Inflammatory macrophage treated with lipopolysaccharide for 1 hour (primary cell): Measurements from ENCODE around the gene MYLK4.

ENCODE experiments used
- DNase-seq, 2 donors: peaks; one replicate each; pipeline ENCODE4 v3.0.0-alpha.2; 2020 to 2022

MYLK4 gene

GRCh38 chr6:2755456-2755855 is 4.7 kb upstream of the MYLK4 start:
- no peak for DNase-seq

- DNase-seq, result no peak
Measured at GRCh38 chr6:2754911-2755310, 4.2 kb upstream of the MYLK4 start.

GRCh38 chr6:2754393-2754792 is 3.7 kb upstream of the MYLK4 start:
- no peak for DNase-seq

- DNase-seq, result no peak
Measured at GRCh38 chr6:2753743-2754142, 3.0 kb upstream of the MYLK4 start.

- DNase-seq, result no peak
Measured at GRCh38 chr6:2753110-2753489, 2.4 kb upstream of the MYLK4 start.

- DNase-seq, result no peak
Measured at GRCh38 chr6:2752477-2753109, 1.9 kb upstream of the MYLK4 start.

- no peak for DNase-seq
Measured at GRCh38 chr6:2751871-2752270, 1.1 kb upstream of the MYLK4 start.

GRCh38 chr6:2749969-2750600 is 637 bp downstream of the MYLK4 start:
- DNase-seq, result peak; percentile 52 to 96

- no peak for DNase-seq
Measured at GRCh38 chr6:2748183-2748582, 2.5 kb downstream of the MYLK4 start.

GRCh38 chr6:2746557-2747061 is 4.1 kb downstream of the MYLK4 start:
- no peak for DNase-seq

- no peak for DNase-seq
Measured at GRCh38 chr6:2745246-2745645, 5.5 kb downstream of the MYLK4 start.

- DNase-seq, result no peak
Measured at GRCh38 chr6:2744778-2745177, 5.9 kb downstream of the MYLK4 start.

GRCh38 chr6:2744209-2744771 is 6.4 kb downstream of the MYLK4 start:
- DNase-seq, result no peak

GRCh38 chr6:2743280-2744208 is 7.2 kb downstream of the MYLK4 start:
- no peak for DNase-seq

GRCh38 chr6:2741756-2742155 is 9.0 kb downstream of the MYLK4 start:
- DNase-seq, result no peak

GRCh38 chr6:2740581-2740980 is 10.1 kb downstream of the MYLK4 start:
- DNase-seq, result peak; percentile 52 to 77

GRCh38 chr6:2739335-2739734 is 11.4 kb downstream of the MYLK4 start:
- DNase-seq, result no peak

- DNase-seq, result peak; percentile 56 to 77
Measured at GRCh38 chr6:2738373-2738979, 12.2 kb downstream of the MYLK4 start.

- DNase-seq, result peak; percentile 23 to 49
Measured at GRCh38 chr6:2737885-2738284, 12.8 kb downstream of the MYLK4 start.

- peak; percentile 41 to 63 for DNase-seq
Measured at GRCh38 chr6:2734488-2735166, 16.1 kb downstream of the MYLK4 start.

- no peak for DNase-seq
Measured at GRCh38 chr6:2733736-2734480, 16.8 kb downstream of the MYLK4 start.
